ENCODE data around the gene MAP3K8.

- TF ChIP-seq, protein P1, sequence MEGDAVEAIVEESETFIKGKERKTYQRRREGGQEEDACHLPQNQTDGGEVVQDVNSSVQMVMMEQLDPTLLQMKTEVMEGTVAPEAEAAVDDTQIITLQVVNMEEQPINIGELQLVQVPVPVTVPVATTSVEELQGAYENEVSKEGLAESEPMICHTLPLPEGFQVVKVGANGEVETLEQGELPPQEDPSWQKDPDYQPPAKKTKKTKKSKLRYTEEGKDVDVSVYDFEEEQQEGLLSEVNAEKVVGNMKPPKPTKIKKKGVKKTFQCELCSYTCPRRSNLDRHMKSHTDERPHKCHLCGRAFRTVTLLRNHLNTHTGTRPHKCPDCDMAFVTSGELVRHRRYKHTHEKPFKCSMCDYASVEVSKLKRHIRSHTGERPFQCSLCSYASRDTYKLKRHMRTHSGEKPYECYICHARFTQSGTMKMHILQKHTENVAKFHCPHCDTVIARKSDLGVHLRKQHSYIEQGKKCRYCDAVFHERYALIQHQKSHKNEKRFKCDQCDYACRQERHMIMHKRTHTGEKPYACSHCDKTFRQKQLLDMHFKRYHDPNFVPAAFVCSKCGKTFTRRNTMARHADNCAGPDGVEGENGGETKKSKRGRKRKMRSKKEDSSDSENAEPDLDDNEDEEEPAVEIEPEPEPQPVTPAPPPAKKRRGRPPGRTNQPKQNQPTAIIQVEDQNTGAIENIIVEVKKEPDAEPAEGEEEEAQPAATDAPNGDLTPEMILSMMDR (conservative IDR thresholded peaks at IDR 0.05 in 1 of 2, IDR thresholded peaks at IDR 0.05 in 1 of 2; ENCODE audit: extremely low read depth in 1 of 2, insufficient read depth in 1 of 2, low read depth in 1 of 2, low read length in 2 of 2), result no peak
- TF ChIP-seq EZH2 (IDR thresholded peaks at IDR 0.05; ENCODE audit: borderline replicate concordance, low read length), result no peak
Measured at GRCh38 chr10:30491916-30492515, 58.0 kb downstream of the MAP3K8 start.

Measured in mammary epithelial cell (primary cell).